ENCODE results near the gene CCDC175.

CCDC175 gene

GRCh38 chr14:59576332-59577294 lies at the start of gene CCDC175:
TSS of gene CCDC175 (minus strand) at chr14:59576812. CDS start at chr14:59576775, 37 bp downstream.
- DNase-seq (ENCODE audit: low read depth, low spot score), result peak; percentile 81
- H3K4me3 ChIP-seq (ENCODE audit: low read depth, low read length), result peak within 1 kb of the TSS; percentile 52
- TF ChIP-seq, protein P1, sequence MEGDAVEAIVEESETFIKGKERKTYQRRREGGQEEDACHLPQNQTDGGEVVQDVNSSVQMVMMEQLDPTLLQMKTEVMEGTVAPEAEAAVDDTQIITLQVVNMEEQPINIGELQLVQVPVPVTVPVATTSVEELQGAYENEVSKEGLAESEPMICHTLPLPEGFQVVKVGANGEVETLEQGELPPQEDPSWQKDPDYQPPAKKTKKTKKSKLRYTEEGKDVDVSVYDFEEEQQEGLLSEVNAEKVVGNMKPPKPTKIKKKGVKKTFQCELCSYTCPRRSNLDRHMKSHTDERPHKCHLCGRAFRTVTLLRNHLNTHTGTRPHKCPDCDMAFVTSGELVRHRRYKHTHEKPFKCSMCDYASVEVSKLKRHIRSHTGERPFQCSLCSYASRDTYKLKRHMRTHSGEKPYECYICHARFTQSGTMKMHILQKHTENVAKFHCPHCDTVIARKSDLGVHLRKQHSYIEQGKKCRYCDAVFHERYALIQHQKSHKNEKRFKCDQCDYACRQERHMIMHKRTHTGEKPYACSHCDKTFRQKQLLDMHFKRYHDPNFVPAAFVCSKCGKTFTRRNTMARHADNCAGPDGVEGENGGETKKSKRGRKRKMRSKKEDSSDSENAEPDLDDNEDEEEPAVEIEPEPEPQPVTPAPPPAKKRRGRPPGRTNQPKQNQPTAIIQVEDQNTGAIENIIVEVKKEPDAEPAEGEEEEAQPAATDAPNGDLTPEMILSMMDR (IDR thresholded peaks at IDR 0.05; ENCODE audit: low read depth, low read length), result peak; percentile 85
- in situ Hi-C loops (cut with HindIII; ENCODE audit: low sequenced_read_pairs), result no loop called here

DNA sequence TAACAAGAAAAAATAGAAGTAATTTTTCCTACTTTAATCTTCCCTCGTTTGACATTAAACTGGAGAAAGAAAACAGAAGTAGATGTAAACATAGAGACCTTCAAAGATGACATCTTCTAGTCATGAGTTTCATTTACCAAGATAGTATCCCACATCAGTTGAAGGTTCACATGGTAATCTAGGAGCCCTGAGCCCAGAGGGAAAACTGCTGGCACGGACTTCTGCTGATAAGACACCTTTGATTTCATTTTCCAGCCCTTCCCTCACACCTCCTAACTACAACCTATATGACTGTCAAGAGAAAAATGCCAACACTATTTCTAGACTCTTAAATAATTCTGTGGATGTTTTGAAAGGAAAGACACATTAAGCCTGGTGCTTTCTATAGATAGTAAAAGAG lies 46.0 kb upstream of the CCDC175 start:
- TF ChIP-seq, protein P1 (IDR thresholded peaks at IDR 0.05; ENCODE audit: low read depth, low read length), result no peak
- H3K4me3 ChIP-seq (ENCODE audit: low read depth, low read length), result no peak overlapping the region
- DNase-seq (ENCODE audit: low read depth, low spot score), result no peak
- in situ Hi-C loops (cut with HindIII; ENCODE audit: low sequenced_read_pairs), result no loop called here

DNA sequence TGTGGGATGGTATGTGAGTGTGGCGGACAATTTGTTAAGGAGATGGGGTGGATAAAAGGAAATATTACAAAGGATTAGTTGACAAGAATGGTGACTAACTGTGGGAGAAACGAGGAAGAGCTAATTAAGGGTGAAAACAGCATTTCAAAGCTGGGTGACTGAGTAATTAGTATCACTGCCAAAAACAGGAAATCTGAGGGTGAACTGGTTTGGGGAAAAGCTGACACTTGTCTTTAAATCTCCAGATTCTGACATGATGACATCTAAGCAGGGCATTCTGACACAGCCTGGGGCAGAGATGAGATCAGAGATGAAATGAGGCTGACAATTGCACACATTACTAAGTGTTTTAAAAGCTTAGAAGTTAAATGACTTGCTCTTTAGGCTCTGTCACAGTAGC lies 42.4 kb upstream of the CCDC175 start:
- TF ChIP-seq, protein P1 (IDR thresholded peaks at IDR 0.05; ENCODE audit: low read depth, low read length), result no peak
- no peak for DNase-seq (ENCODE audit: low read depth, low spot score)
- no peak overlapping the region for H3K4me3 ChIP-seq (ENCODE audit: low read depth, low read length)
- in situ Hi-C loops (cut with HindIII; ENCODE audit: low sequenced_read_pairs), result no loop called here

- TF ChIP-seq, protein P1 (IDR thresholded peaks at IDR 0.05; ENCODE audit: low read depth, low read length), result no peak
- no peak for DNase-seq (ENCODE audit: low read depth, low spot score)
- in situ Hi-C loops (cut with HindIII; ENCODE audit: low sequenced_read_pairs), result no loop called here
- no peak overlapping the region for H3K4me3 ChIP-seq (ENCODE audit: low read depth, low read length)
These were observed 24.4 kb upstream of the CCDC175 start for GRCh38 chr14:59601056-59601455.

DNA sequence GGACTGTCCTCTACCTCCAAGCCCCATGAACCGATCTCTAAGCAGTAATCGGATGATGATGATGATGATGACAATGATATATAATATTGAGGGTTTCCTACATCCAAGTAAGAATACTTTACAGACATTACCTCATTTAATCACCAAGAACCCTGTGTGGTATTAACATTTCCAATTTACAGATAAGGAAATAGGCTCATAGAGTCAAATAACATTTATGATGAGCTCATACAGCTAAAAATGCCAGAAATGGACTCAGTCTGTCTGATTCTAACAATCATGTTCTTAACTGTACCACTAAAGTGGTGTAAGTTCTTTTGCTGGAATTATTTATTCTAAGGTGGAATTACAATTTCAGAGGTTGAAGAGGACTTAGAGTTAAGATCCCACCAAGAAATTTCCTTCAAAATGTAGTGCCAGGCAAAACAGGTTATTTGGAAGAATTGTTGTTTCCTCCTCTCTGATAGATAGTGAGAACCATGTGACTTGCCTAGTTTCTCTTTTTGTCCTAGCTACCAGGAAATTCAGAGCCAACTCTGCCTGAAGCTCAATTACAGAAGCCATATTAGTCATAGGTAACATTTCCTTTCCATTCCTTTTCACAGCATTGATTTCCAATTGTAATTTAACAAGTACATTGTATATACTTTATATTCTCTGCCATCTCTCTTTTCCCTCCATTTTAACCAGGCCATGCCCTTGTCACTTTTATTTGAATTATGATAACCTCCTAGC lies 23.8 kb upstream of the CCDC175 start:
- in situ Hi-C loops (cut with HindIII; ENCODE audit: low sequenced_read_pairs), result no loop called here
- peak; percentile 28 for DNase-seq (ENCODE audit: low read depth, low spot score)
- no peak overlapping the region for H3K4me3 ChIP-seq (ENCODE audit: low read depth, low read length)
- TF ChIP-seq, protein P1 (IDR thresholded peaks at IDR 0.05; ENCODE audit: low read depth, low read length), result no peak

DNA sequence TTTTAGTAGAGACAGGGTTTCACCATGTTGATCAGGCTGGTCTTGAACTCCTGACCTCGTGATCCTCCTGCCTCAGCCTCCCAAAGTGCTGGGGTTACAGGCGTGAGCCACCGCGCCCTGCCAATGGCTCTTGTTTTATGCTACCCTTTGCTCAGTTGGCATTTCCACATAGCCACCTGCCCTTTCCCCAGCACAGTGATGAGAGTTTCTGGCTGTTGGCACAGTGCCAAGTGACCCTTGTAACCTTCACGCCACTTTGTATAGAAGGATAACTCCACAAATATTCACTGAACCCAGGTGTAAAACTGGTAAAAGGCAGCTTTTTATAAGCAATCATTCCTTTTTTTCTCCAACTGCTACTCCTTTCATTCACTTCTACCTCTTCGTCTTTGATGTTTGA lies 18.5 kb upstream of the CCDC175 start:
- TF ChIP-seq, protein P1 (IDR thresholded peaks at IDR 0.05; ENCODE audit: low read depth, low read length), result no peak
- no peak overlapping the region for H3K4me3 ChIP-seq (ENCODE audit: low read depth, low read length)
- no peak for DNase-seq (ENCODE audit: low read depth, low spot score)
- in situ Hi-C loops (cut with HindIII; ENCODE audit: low sequenced_read_pairs), result no loop called here

Data from astrocyte of the spinal cord (primary cell).